ENCODE data around the gene HDLBP.

Gene HDLBP

GRCh38 chr2:241273210-241274020 is 42.1 kb downstream of the HDLBP start:
- no peak for DNase-seq

- DNase-seq = peak; percentile 38
Measured at GRCh38 chr2:241272303-241273209, 42.9 kb downstream of the HDLBP start.

GRCh38 chr2:241271706-241272302 is 43.7 kb downstream of the HDLBP start:
- peak; percentile 79 for DNase-seq

GRCh38 chr2:241270531-241270930 is 44.9 kb downstream of the HDLBP start:
- no peak for DNase-seq

GRCh38 chr2:241269707-241270520 is 45.6 kb downstream of the HDLBP start:
- no peak for DNase-seq

- no peak for DNase-seq
Measured at GRCh38 chr2:241268716-241269445, 46.6 kb downstream of the HDLBP start.

GRCh38 chr2:241268306-241268705 is 47.2 kb downstream of the HDLBP start:
- DNase-seq = no peak

- no peak for DNase-seq
Measured at GRCh38 chr2:241267249-241268067, 48.0 kb downstream of the HDLBP start.

GRCh38 chr2:241265506-241265905 is 50.0 kb downstream of the HDLBP start:
- no peak for DNase-seq

- no peak for DNase-seq
Measured at GRCh38 chr2:241263061-241263460, 52.4 kb downstream of the HDLBP start.

GRCh38 chr2:241261628-241262027 is 53.8 kb downstream of the HDLBP start:
- DNase-seq = no peak

- no peak for DNase-seq
Measured at GRCh38 chr2:241260911-241261310, 54.6 kb downstream of the HDLBP start.

GRCh38 chr2:241258505-241259280 is 56.8 kb downstream of the HDLBP start:
- DNase-seq = no peak

GRCh38 chr2:241257419-241258032 is 57.9 kb downstream of the HDLBP start:
- no peak for DNase-seq

- DNase-seq = no peak
Measured at GRCh38 chr2:241256168-241256545, 59.3 kb downstream of the HDLBP start.

- DNase-seq = no peak
Measured at GRCh38 chr2:241255542-241256167, 59.8 kb downstream of the HDLBP start.

- DNase-seq = no peak
Measured at GRCh38 chr2:241254904-241255351, 60.5 kb downstream of the HDLBP start.

GRCh38 chr2:241252778-241253475 is 62.5 kb downstream of the HDLBP start:
- no peak for DNase-seq
